Suprapubic skin (tissue), 3 donors: ENCODE data around the gene HTR3C.

Experiments used
- CTCF ChIP-seq, 2 donors: fragments of 200-600 bp in 1 of 2; fragments of 450-650 bp in 1 of 2; sonication (generic) in 1 of 2; IDR thresholded peaks; one replicate each; pipeline ENCODE4 v1.5.1; 2016 to 2019; ENCODE audit warnings: antibody characterized with exemption in 2 of 2, mild to moderate bottlenecking in 1 of 2, moderate library complexity in 1 of 2
- EP300 ChIP-seq: sonication (generic); formaldehyde crosslinking; IDR thresholded peaks from one replicate; pipeline ENCODE4 v1.6.1; 2017; ENCODE audit warnings: antibody characterized with exemption
- POLR2A ChIP-seq, 2 donors: fragments of 450-650 bp; IDR thresholded peaks; one replicate each; pipeline ENCODE4 v1.6.1; 2017; ENCODE audit warnings: antibody characterized with exemption in 2 of 2, mild to moderate bottlenecking in 2 of 2, moderate library complexity in 2 of 2

DNA sequence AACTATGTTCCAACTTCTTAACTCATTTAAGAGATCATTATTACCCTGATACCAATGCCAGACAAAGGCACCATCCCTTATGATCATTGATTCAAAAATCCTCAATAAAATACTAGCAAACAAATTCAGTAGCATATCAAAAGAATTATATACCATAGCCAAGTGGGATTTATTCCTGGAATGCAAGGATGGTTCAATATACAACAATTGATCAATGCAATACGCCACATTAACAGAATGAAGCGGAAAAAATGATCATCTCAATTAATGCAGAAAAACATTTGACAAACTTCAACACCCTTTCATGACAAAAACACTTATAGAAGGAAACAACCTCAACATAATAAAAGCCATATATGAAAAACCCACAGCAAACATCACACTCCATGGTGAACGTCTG, 39.4 kb downstream of the HTR3C start:
- no peak for TF ChIP-seq CTCF (IDR thresholded peaks at IDR 0.05)
- TF ChIP-seq POLR2A (IDR thresholded peaks at IDR 0.05): no peak
- no peak for TF ChIP-seq EP300
